GM12891 (cell line): ENCODE measurements around the gene CARTPT.

ENCODE experiments used
- POLR2A ChIP-seq: IDR thresholded peaks from 2 replicates; pipeline ENCODE4 v1.6.1; 2011; ENCODE audit warnings: low read depth, low read length, control low read depth
- POLR2AphosphoS5 ChIP-seq: IDR thresholded peaks from 2 replicates; pipeline ENCODE4 v1.6.1; 2011; ENCODE audit warnings: low read depth, low read length, control low read depth
- POU2F2 ChIP-seq: IDR thresholded peaks from 2 replicates; pipeline ENCODE4 v1.6.1; 2011; ENCODE audit warnings: low read depth, mild to moderate bottlenecking, control low read depth, low read length, moderate library complexity
- TAF1 ChIP-seq: IDR thresholded peaks from 2 replicates; pipeline ENCODE4 v1.6.1; 2011; ENCODE audit warnings: low read depth, low read length, control low read depth

DNA sequence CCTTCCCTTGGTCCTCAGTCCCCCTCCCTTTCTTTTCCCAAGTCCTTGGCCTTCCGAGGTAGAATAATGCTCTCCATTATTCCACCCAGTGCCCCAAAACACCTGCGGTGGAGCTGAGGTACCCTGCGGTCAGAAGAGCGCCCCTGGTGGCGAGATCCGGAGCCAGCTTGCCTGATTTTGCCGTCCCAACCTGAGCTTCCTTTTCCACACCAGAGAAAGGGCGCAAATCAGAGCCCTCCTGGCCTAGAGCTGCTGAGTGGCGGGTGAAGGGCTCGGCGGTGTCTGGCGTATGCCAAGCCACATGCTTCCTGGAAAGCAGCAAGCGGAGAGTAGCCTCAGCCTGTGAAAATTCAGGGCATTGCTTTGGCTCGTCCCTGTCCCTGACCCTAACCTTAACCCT lies 21.1 kb upstream of the CARTPT start:
- TF ChIP-seq POLR2AphosphoS5 (no peak), TAF1 (no peak), POLR2A (no peak), POU2F2 (no peak)
